Esophagus mucosa (tissue), 1 donor: Measurements from ENCODE around the gene PHYHD1. TPM values are rescaled to one million over a fixed set of nuclear protein-coding genes. Genes with fewer than 3 reads are reported as not detected.

Experiments
- ATAC-seq: fragments of 200-7000 bp; cut with Tn5 transposase; one replicate; pipeline ENCODE4 v1.9.1; 2020
- total RNA-seq: library from RNA; stranded (reverse); gene quantifications from one replicate; pipeline ENCODE4 v1.2.4, GENCODE V29; 2023
- donor health status: DM: yes; HTN: yes; CAD: no.

The PHYHD1 gene
- total RNA-seq, 1 donor from 2014 or later = 12.4 TPM

DNA sequence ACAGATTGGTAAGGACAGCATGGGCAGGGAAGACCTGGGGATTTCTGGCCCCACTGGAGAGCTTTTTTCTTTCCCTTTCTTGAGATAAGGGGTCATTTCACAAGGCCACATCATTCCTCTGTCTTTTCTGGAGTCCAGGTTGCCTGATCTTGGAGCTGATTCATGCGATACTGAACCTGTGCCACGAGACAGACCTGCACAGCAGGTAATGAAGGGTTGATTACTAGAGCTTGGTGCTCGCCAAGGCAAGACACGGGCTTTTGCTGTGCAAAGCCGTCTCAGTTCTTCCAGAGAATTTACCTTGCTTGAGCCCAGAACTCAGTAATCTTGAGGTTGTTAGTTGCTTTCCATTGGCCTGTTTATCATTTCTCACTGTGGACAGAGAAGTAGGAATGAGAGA is 65.9 kb downstream of the PHYHD1 start:
- peak; percentile 87 for ATAC-seq

DNA sequence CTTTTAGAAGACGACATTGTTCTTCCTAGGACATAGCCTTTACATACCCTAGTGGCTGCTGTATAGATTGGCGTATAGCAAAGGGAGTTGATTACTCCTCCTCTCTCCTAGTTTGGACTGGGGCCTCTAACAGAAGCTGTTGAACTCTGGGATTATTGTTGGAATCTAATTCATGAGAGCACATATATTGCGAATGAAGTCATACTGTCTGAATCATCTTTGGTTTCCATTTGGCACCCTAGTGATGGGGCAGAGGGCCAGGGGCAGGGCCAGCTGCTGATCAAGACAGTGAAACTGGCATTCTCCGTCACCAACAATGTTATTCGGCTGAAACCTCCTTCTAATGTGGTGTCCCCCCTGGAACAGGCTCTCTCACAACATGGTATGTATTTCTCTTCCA is 67.0 kb downstream of the PHYHD1 start:
- peak; percentile 68 for ATAC-seq

Other genes with a start within 250 kb of the PHYHD1 start
- 267 TPM for gene SET, start 231.8 kb upstream of the PHYHD1 start, total RNA-seq
- 2.5 TPM for gene PKN3, start 218.5 kb upstream of the PHYHD1 start, total RNA-seq
- gene ZDHHC12, start 196.9 kb upstream of the PHYHD1 start, total RNA-seq = 54.4 TPM
- gene ZER1, start 149.1 kb upstream of the PHYHD1 start, total RNA-seq = 23.2 TPM
- gene TBC1D13, start 133.7 kb upstream of the PHYHD1 start, total RNA-seq = 15.5 TPM
- 26.6 TPM for gene ENDOG, start 102.5 kb upstream of the PHYHD1 start, total RNA-seq
- gene SPOUT1, start 91.2 kb upstream of the PHYHD1 start, total RNA-seq = 42.6 TPM
- gene KYAT1, start 39.0 kb upstream of the PHYHD1 start, total RNA-seq = 3.7 TPM
- gene LRRC8A, start 38.8 kb upstream of the PHYHD1 start, total RNA-seq = 75.8 TPM
- 9.2 TPM for gene DOLK, start 26.6 kb downstream of the PHYHD1 start, total RNA-seq
- 43.5 TPM for gene NUP188, start 26.7 kb downstream of the PHYHD1 start, total RNA-seq
- 101 TPM for gene SH3GLB2, start 107.3 kb downstream of the PHYHD1 start, total RNA-seq
- 21.2 TPM for gene MIGA2, start 115.6 kb downstream of the PHYHD1 start, total RNA-seq
- gene DOLPP1, start 160.1 kb downstream of the PHYHD1 start, total RNA-seq = 14.7 TPM
- gene CRAT, start 189.8 kb downstream of the PHYHD1 start, total RNA-seq = 33.4 TPM
- gene PTPA, start 190.4 kb downstream of the PHYHD1 start, total RNA-seq = 121 TPM